Stimulated activated CD8-positive, alpha-beta memory T cell treated with anti-CD3 and anti-CD28 coated beads, Interleukin-12 subunit alpha, Interleukin-12 subunit beta, amount 100 ng/mL, for 1 hour (primary cell): ENCODE measurements around the gene TEDC2.

Experiments used
- DNase-seq: peaks from one replicate; pipeline ENCODE4 v3.0.0-alpha.2; 2020; ENCODE audit warnings: low read depth

Gene TEDC2

GRCh38 chr16:2513405-2514332, 53.8 kb downstream of the TEDC2 start, which contains the start of gene ATP6V0C:
Gene ATP6V0C (plus strand): TSS chr16:2513952. CDS start chr16:2514104, 152 bp downstream.
- DNase-seq, result peak; percentile 83
